GM19455 (cell line): ENCODE data around the gene NDRG3.
"Not testable (repeated sequence)": the region's sequence is repeated elsewhere in the genome, so short reads cannot be mapped to it uniquely, and the experiment has no call there.

ENCODE experiments used
- ATAC-seq: cut with Tn5 transposase; IDR thresholded peaks from one replicate; pipeline ENCODE4 v1.9.1; 2021; ENCODE audit not compliant: unreplicated experiment

The NDRG3 gene

GRCh38 chr20:36645998-36646397 lies 99.9 kb downstream of the NDRG3 start, which contains the start of gene SLA2:
SLA2 (minus strand) TSS chr20:36646196; CDS start chr20:36641335, 4,861 bp downstream.
- no peak for ATAC-seq

DNA sequence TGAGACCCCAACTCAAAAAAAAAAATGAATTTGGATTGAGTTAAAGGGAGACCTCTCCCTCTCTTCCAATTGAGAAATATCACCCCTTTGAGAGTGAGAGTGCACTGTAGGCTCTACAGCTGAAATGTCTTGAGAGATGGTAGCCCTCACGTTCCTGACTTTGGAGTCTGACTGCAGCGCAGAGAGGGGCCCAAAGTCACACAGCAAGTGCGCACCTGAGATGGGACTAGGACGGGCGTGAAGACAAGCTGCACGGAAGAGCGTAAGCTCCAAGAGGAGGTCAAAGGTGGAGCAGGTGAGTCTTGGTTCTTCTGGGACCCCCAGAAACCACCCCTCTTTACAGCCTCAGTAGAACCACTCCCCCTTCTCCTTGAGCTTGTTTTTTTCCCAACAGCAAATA lies 100.5 kb downstream of the NDRG3 start:
- no peak for ATAC-seq

GRCh38 chr20:36644706-36645095 lies 101.2 kb downstream of the NDRG3 start:
- no peak for ATAC-seq

DNA sequence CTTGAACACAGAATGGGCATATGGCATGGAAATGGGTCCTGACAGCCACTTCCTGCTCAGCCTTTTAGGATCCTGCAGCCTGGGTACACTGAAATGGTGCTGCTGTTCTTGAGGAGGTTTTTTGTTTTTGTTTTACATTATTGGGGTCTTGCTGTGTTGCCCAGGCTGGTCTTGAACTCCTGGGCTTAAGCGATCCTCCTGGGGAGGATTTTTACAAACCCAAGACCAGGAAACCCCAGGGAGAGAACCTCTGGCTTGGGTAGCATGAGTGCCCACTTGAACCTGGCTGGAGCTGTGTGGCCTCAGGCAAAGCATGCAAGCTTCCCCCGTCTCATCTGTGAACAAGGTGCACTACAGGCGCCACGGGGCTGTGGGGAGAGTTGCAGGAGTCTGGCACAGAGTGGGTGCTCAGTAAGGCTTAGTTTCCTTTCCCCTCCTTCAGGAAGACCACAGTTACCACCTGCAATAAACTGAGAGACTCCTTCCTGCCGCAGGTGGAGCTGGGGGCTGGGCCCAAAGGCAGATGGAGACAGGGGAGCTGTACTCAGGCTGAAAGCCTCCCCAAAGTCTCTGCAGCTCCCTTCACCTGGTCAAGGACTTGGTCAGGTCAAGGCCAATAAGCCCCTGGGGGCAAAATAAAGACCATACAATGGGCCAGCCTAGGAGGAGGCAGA lies 101.7 kb downstream of the NDRG3 start:
- ATAC-seq = no peak

- no peak for ATAC-seq
Measured at GRCh38 chr20:36642136-36642535, 103.8 kb downstream of the NDRG3 start.

GRCh38 chr20:36641506-36641843 lies 104.4 kb downstream of the NDRG3 start:
- ATAC-seq = no peak

GRCh38 chr20:36638876-36639400 lies 107.0 kb downstream of the NDRG3 start:
- not testable (repeated sequence) for ATAC-seq

DNA sequence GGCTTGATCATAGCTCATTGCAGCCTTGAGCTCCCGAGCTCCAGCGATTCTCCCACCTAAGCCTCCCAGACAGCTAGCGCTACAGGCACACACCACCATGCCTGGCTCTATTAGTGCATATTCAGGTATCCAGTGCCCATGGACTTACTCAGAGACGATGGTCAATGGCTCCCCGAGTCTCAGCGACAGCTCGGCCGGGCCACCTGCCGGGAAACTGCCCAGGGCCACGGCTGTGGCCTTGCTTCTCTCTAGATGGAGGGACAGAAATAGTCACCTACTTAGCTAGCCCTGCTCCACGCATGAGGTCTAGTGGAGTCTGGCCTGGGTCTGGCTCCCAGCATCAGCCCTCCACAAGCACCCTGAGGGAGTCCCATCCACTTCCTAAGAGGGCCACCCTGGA lies 111.5 kb downstream of the NDRG3 start:
- no peak for ATAC-seq

GRCh38 chr20:36633285-36633772 lies 112.6 kb downstream of the NDRG3 start:
- no peak for ATAC-seq

DNA sequence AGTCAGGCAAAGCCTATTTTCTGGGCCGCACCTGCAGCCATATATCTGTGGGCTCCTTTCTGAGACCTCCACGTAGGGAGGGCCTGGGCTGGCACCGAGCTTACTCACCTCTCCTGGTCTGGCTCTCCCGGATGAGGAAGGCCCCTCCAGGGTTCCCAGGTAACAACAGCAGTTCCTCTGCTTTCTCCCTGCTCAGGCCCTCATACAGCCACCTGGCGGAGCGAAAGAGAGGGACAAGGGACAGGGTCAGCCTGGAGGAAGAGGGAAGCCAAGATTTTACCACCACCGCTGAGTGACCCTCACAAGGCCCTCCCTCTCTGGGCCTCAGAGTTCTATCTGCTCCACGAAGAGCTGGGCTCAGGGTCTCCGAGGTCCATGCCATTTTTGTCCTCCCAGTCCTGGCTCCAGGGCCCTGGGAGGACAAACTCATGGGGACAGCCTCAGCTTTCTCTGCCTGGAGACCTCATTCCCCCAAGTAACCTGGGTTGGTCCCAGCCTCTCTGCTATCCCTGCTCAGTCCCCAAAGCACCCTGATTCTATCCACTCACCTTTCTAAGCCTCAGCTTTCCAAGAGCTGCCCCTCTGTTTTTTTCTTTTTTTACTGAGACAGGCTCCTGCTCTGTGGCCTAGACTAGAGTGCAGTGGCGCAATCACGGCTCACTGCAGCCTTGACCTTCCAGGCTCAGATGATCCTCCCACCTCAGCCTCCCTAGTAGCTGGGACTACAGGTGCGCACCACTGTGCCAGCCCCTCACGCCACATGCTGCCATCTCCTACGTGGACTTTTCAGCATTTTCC lies 113.2 kb downstream of the NDRG3 start:
- ATAC-seq = no peak

- ATAC-seq = no peak
Measured at GRCh38 chr20:36632147-36632486, 113.8 kb downstream of the NDRG3 start.

- no peak for ATAC-seq
Measured at GRCh38 chr20:36631646-36632045, 114.2 kb downstream of the NDRG3 start.

DNA sequence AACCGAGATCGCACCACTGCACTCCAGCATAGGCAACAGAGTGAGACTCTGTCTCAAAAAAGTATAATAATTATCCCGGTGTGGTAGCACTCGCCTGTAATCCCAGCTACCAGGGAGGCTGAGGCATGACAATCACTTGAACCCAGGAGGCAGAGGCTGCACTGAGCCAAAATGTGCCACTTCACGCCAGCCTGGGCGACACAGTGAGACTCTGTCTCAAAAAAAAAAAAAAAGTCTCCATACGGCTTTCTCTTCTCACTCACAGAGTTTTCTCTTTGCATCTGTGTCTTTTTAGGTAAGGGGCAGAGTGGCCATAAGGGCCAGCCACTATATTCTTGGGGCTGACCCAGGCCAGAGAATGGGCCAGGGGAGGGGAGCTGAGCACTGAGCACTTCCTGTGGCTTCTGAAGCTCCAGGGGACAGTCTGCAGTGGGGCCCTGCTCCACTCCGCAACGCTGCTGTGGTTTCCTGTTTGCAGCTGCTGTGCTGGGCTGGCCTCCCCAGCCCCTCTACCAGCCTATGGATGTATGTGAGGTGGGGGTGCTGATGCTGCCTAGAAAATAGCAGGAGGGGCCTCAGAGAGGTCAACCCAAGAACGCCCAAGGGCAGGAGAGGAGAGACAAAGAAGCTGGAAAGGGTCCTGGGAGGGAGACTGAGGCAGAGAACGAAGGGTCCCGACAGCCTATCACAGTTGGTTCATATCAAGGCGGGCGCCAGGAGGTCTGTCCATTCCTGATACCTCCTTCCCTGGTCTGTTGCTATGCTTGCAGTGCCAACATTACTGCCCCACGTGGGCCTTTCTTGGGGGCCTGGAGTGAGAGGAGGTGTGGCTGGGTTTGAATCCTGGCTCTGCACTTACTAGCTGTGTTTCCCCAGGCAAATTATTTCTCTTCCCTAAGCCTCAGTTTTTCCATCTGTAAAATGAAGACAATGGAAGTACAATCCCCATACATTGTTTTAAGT lies 115.9 kb downstream of the NDRG3 start:
- ATAC-seq = no peak

GRCh38 chr20:36628076-36628475 lies 117.8 kb downstream of the NDRG3 start:
- no peak for ATAC-seq

- ATAC-seq = no peak
Measured at GRCh38 chr20:36624944-36625324, 121.0 kb downstream of the NDRG3 start.

DNA sequence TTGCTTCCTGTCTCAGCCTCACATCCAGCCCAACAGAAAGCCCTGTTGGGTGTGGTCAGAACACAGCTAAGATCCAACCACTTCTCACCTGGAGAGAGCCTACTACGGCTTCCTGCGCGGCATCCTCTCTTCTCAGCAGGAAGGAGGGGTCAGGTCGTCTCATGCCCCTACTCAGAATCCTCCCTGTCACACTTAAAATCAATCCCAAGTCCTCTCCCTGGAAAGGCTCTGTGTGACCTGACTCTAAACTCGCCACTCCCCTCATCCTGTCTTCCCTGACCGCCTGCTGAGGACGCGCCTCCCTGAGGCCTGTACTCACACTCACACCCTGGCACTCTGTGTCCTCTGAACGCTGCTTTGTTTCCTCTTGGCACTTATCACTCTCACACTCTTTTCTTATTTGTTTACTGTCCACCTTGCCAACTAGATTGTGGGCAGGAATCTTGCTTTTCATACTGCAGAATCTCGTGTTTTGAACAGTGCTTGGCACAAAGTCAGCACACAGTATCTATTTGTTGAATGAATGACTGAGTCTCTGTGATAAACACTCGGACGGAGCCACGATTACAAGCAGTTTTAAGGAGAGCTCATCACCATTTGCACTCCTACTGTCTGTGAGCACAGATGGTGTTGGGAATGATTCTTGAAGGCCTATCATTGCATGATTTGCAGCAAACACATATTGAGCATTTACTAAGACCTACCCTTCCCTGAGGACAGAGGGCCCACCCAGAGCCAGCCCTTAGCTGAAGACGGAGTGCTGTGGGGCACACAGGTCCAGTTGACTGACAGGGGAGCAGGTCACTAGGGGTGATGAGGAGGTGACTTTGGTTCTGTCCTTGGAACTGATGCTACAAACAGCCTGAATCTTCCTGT lies 121.6 kb downstream of the NDRG3 start:
- ATAC-seq = no peak

DNA sequence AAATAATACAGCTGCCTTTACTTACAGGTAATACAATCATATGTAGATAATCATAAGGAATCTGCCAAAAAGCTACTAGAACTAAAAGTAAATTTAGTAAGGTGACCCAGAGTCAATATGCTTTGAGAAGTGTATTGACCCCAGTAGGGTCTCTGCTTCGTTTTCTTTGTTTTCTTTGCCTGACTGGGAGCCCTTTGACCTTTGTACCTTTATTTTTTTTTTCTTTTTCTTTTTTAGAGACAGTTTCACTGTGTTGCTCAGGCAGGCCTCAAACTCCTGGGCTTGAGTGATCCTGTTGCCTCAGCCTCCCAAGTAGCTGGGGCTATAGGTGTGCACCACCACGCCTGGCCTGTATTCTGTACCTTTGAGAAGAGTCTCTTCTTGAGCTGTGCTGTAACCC lies 122.4 kb downstream of the NDRG3 start:
- no peak for ATAC-seq

GRCh38 chr20:36620917-36621316 lies 125.0 kb downstream of the NDRG3 start:
- no peak for ATAC-seq

- no peak for ATAC-seq
Measured at GRCh38 chr20:36614781-36615557, 130.9 kb downstream of the NDRG3 start.
